ENCODE data around the gene GARRE1.
"Not testable (repeated sequence)": the region's sequence is repeated elsewhere in the genome, so short reads cannot be mapped to it uniquely, and the experiment has no call there.

GARRE1 gene

GRCh38 chr19:34231439-34231838, 22.9 kb upstream of the GARRE1 start:
- DNase-seq: no peak

GRCh38 chr19:34232566-34233481, 21.5 kb upstream of the GARRE1 start:
- peak; percentile 82 for DNase-seq

- no peak for DNase-seq
Measured at GRCh38 chr19:34235425-34235940, 18.9 kb upstream of the GARRE1 start.

GRCh38 chr19:34236035-34236987, 18.0 kb upstream of the GARRE1 start:
- no peak for DNase-seq

GRCh38 chr19:34237283-34237682, 17.1 kb upstream of the GARRE1 start:
- DNase-seq: no peak

DNA sequence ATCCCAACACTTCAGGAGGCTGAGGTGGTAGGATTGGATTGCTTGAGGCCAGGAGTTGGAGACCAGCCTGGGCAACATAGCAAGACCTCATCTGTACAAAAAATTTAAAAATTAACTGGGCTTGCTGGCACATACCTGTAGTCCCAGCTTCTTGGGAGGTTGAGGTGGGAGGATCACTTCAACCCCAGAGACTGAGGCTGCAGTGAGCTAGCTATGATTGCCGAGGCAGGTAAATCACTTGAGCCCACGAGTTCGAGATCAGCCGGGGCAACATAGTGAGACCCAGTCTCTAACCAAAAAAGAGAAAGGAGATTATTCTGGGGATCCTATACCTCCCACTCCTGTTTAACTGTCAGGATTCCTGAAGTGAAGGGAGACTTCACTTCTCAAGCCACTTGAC, 16.4 kb upstream of the GARRE1 start:
- no peak for DNase-seq

GRCh38 chr19:34241513-34242337, 12.6 kb upstream of the GARRE1 start:
- DNase-seq: no peak

DNA sequence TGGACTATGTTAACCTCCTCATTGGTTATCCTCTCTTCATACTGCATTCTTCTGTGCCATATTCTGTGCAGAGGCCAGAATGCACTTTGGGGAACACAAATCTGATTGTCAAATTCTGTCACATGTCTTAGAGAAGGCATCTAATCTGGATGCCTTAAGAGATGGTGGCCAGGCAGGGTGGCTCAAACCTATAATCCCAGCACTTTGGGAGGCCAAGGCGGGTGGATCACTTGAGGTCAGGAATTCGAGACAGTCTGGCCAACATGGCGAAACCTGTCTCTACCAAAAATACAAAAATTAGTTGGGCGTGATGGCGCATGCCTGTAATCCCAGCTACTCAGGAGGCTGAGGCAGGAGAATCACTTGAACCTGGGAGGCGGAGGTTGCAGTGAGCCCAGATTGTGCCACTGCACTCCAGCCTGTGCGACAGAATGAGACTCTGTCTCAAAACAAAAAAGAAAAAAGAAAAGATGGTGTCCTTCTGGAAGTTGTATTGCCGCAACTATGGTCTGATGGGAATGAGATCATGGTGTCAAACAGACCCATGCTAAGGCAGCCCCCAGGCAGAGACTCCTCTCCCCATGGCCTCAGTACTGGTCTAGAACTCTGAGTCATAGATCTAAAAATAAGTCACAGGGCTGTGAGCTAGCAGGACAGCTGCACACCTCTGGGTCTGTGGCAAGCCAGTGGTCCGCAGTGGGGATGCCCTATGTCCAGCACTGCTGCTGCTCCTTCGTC, 11.0 kb upstream of the GARRE1 start:
- not testable (repeated sequence) for DNase-seq

- no peak for DNase-seq
Measured at GRCh38 chr19:34243876-34244578, 10.3 kb upstream of the GARRE1 start.

GRCh38 chr19:34244611-34245299, 9.6 kb upstream of the GARRE1 start:
- no peak for DNase-seq

GRCh38 chr19:34246340-34246739, 8.0 kb upstream of the GARRE1 start:
- no peak for DNase-seq

DNA sequence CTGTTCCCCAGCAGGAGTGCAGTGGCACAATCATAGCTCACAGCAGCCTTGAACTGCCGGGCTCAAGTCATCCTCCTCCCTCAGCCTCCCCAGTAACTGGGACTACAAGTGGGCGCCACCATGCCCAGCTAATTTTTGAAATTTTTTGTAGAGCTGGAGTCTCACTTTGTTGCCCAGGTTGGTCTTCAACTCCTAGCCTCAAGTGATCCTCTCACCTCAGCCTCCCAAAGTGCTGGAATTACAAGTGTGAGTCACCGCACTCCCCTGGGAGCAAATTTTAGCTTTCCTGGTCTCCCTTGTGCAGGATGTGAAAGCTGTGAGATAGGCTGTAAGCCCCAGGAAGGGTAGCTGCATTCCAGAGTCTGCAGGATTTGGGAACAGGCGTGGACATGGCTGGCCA, 5.4 kb upstream of the GARRE1 start:
- DNase-seq: no peak

- not testable (repeated sequence) for DNase-seq
Measured at GRCh38 chr19:34253167-34253566, 1.2 kb upstream of the GARRE1 start.

- DNase-seq: not testable (repeated sequence)
Measured at GRCh38 chr19:34253681-34254045, 691 bp upstream of the GARRE1 start.

GRCh38 chr19:34254698-34255432, 511 bp downstream of the GARRE1 start:
- no peak for DNase-seq

- no peak for DNase-seq
Measured at GRCh38 chr19:34255546-34255945, 1.2 kb downstream of the GARRE1 start.

GRCh38 chr19:34256835-34257558, 2.6 kb downstream of the GARRE1 start:
- no peak for DNase-seq

GRCh38 chr19:34257559-34257924, 3.2 kb downstream of the GARRE1 start:
- DNase-seq: no peak
